GM12864 (cell line): ENCODE measurements around the gene SACS.
"Not testable (repeated sequence)": the region's sequence is repeated elsewhere in the genome, so short reads cannot be mapped to it uniquely, and the experiment has no call there.

Experiments
- DNase-seq: peaks from one replicate; pipeline ENCODE4 v3.0.0-alpha.2; 2011; ENCODE audit warnings: low read depth
- H3K4me3 ChIP-seq: 2 replicates; pipeline ENCODE4 v1.5.1; 2011; ENCODE audit warnings: mild to moderate bottlenecking, low read depth, low read length, control low read depth
- CTCF ChIP-seq: IDR thresholded peaks from 2 replicates; pipeline ENCODE4 v1.5.1; 2011; ENCODE audit warnings: low read depth, mild to moderate bottlenecking, moderate library complexity, low read length, control low read depth, inconsistent platforms; ENCODE audit errors: missing control alignments

SACS gene

DNA sequence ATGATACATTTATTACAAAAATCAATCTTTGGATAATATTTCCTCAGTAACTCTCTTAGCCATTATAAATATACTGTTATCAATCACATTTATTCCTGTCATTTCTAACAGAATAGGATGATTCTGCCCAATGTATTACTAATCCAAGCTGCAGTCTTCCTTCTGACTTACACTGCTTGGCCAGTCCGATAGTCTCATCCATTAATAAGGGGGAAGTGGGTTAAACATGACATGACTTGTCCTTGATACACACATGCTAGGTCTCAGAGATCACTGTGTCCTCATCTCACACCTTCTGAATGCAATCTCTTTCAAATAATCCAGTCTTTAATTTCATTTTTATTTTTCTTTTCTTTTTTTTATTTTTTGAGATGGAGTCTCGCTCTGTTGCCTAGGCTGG is 18.8 kb downstream of the SACS start:
- TF ChIP-seq CTCF = no peak
- DNase-seq = no peak
- H3K4me3 ChIP-seq = no peak overlapping the region

DNA sequence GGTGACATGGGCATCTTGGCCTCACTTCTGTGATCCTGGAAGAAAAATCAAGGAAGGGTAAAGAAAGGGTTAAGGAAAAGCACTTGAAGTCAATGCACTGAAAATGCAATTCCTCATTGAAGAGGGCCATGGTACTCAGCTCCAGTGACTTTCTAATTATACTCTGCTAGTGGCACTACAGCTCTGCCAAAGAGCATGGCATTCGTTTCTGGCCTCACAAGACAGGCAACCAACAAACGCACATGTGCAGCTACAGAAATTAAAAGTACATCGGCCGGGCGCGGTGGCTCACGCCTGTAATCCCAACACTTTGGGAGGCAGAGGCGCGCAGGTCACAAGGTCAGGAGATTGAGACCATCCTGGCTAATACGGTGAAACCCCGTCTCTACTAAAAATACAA is 21.8 kb downstream of the SACS start:
- DNase-seq = no peak
- no peak overlapping the region for H3K4me3 ChIP-seq
- no peak for TF ChIP-seq CTCF

DNA sequence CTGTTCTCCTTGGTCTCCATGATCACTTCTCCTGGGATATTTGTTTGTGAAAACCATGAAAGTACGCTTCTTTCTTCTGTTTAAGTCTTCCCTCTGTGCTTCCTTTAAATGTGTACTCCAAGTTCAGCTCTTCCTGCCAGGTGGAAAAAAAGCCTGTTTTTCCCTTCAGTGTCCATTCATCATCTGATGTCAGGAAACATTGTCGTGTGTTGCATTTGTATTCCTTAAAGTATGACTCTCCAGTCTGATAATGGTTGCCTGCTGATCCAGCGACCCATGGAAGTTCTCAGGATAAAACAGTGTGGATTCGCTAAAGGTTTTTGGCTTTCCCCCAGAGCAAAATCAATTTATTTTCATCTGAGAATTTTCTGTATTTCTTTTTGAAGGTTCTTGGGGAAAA is 22.3 kb downstream of the SACS start:
- no peak for TF ChIP-seq CTCF
- DNase-seq = no peak
- no peak overlapping the region for H3K4me3 ChIP-seq

GRCh38 chr13:23408026-23408425 is 25.5 kb downstream of the SACS start:
- DNase-seq = no peak
- no peak overlapping the region for H3K4me3 ChIP-seq
- no peak for TF ChIP-seq CTCF

- not testable (repeated sequence) for H3K4me3 ChIP-seq, DNase-seq
Measured at GRCh38 chr13:23401156-23401555, 32.3 kb downstream of the SACS start.

- no peak overlapping the region for H3K4me3 ChIP-seq
- no peak for TF ChIP-seq CTCF
Measured at GRCh38 chr13:23399347-23399746, 34.2 kb downstream of the SACS start.

GRCh38 chr13:23394821-23395220 is 38.7 kb downstream of the SACS start:
- no peak overlapping the region for H3K4me3 ChIP-seq
- DNase-seq = no peak
- no peak for TF ChIP-seq CTCF

More at GRCh38 chr13:23399347-23399746, 34.2 kb downstream of the SACS start:
- no peak for DNase-seq
